Spleen (tissue), 7 donors: Measurements from ENCODE around the gene BAG5.

Experiments used
- CTCF ChIP-seq, 11 experiments: fragments of 200-600 bp in 7 of 11; fragments of 450-650 bp in 4 of 11; sonication (generic) in 4 of 11; IDR thresholded peaks in 8 of 11; conservative IDR thresholded peaks in 3 of 11; 1 replicate in 7 of 11; 2 replicates in 4 of 11; pipeline versions ENCODE4 v1.4.0 to v1.8.0; 2016 to 2021; ENCODE audit warnings: antibody characterized with exemption in 11 of 11, inconsistent platforms in 4 of 11, mild to moderate bottlenecking in 1 of 11
- POLR2A ChIP-seq, 3 donors: fragments of 450-650 bp; IDR thresholded peaks; one replicate each; pipeline ENCODE4 v1.5.1; 2017; ENCODE audit warnings: antibody characterized with exemption in 3 of 3, mild to moderate bottlenecking in 1 of 3
- POLR2AphosphoS5 ChIP-seq, 3 donors: sonication (generic); formaldehyde crosslinking; IDR thresholded peaks; one replicate each; pipeline ENCODE4 v1.5.1; 2017; ENCODE audit warnings: antibody characterized with exemption in 3 of 3
- donor health status: DM: no; HTN: no; CAD: no; lungs with moderate emphysema.
- donor health status: DM: no; HTN: no; CAD: no.
- donor health status: DM: no; HTN: no; CAD: no.

- TF ChIP-seq CTCF (IDR thresholded peaks at IDR 0.05 in 8 of 11, conservative IDR thresholded peaks at IDR 0.05 in 3 of 11) (no peak), POLR2A (IDR thresholded peaks at IDR 0.05) (no peak), POLR2AphosphoS5 (IDR thresholded peaks at IDR 0.05) (peak; percentile 10 to 70 (median 43))
Measured at GRCh38 chr14:103512701-103513611, 49.5 kb downstream of the BAG5 start.
